SJCRH30 (cell line): Measurements from ENCODE around the gene ABAT. TPM values are rescaled to one million over a fixed set of nuclear protein-coding genes. Genes with fewer than 3 reads are reported as not detected.
"Not testable (repeated sequence)": the region's sequence is repeated elsewhere in the genome, so short reads cannot be mapped to it uniquely, and the experiment has no call there.

Experiments used
- DNase-seq, 2 experiments: peaks; one replicate each; pipeline ENCODE4 v3.0.0-alpha.2; 2015 to 2020
- H3K27ac ChIP-seq: fragments of 250-450 bp; sonication (Bioruptor Pico); 2 replicates; pipeline ENCODE4 v1.5.1; 2020; ENCODE audit warnings: mild to moderate bottlenecking, moderate library complexity
- H3K27me3 ChIP-seq: fragments of 250-450 bp; sonication (Bioruptor Pico); 2 replicates; pipeline ENCODE4 v1.5.1; 2020; ENCODE audit warnings: mild to moderate bottlenecking, moderate library complexity
- H3K36me3 ChIP-seq: fragments of 250-450 bp; sonication (Bioruptor Pico); 2 replicates; pipeline ENCODE4 v1.5.1; 2020; ENCODE audit warnings: mild to moderate bottlenecking, moderate library complexity
- H3K4me1 ChIP-seq: fragments of 250-450 bp; sonication (Bioruptor Pico); 2 replicates; pipeline ENCODE4 v1.5.1; 2020; ENCODE audit warnings: mild to moderate bottlenecking, moderate library complexity
- H3K4me3 ChIP-seq: fragments of 250-450 bp; sonication (Bioruptor Pico); 2 replicates; pipeline ENCODE4 v1.5.1; 2020; ENCODE audit warnings: mild to moderate bottlenecking, moderate library complexity
- H3K9me3 ChIP-seq: fragments of 250-450 bp; sonication (Bioruptor Pico); replicated peaks from 2 replicates; pipeline ENCODE4 v1.5.1; 2020; ENCODE audit warnings: mild to moderate bottlenecking, moderate library complexity
- total RNA-seq: library from RNA; depleted of rRNA; stranded (reverse); fragments of >200 nt; shearing (Covaris generic); gene quantifications from 2 replicates; pipeline ENCODE4 v1.2.3, GENCODE V29; 2014

ABAT gene
- total RNA-seq, 1 experiment from 2014 or later = 79.1 TPM

GRCh38 chr16:8774208-8774607, 99.8 kb downstream of the ABAT start:
- H3K4me1 ChIP-seq = no peaks in the 10 kb centered on the region
- H3K27me3 ChIP-seq = no peaks in the 10 kb centered on the region
- no peak overlapping the region for H3K27ac ChIP-seq
- no peak overlapping the region for H3K4me3 ChIP-seq
- peaks cover 27% of the 10 kb centered on the region for H3K36me3 ChIP-seq
- H3K9me3 ChIP-seq = no peaks in the 10 kb centered on the region
- DNase-seq = no peak

GRCh38 chr16:8775359-8775758, 100.9 kb downstream of the ABAT start:
- Histone ChIP-seq H3K36me3 (peaks cover 32% of the 10 kb centered on the region), H3K4me3 (no peak overlapping the region), H3K27ac (no peak overlapping the region), H3K4me1 (no peaks in the 10 kb centered on the region), H3K9me3 (no peaks in the 10 kb centered on the region), H3K27me3 (no peaks in the 10 kb centered on the region)
- no peak for DNase-seq

- Histone ChIP-seq H3K9me3 (no peaks in the 10 kb centered on the region), H3K27ac (no peak overlapping the region), H3K27me3 (no peaks in the 10 kb centered on the region), H3K4me3 (no peak overlapping the region), H3K4me1 (no peaks in the 10 kb centered on the region), H3K36me3 (peaks cover 32% of the 10 kb centered on the region)
- DNase-seq = no peak
These were observed 101.7 kb downstream of the ABAT start for GRCh38 chr16:8776129-8776584.

- Histone ChIP-seq H3K9me3 (no peaks in the 10 kb centered on the region), H3K27me3 (no peaks in the 10 kb centered on the region), H3K27ac (no peak overlapping the region), H3K36me3 (peaks cover 32% of the 10 kb centered on the region), H3K4me1 (no peaks in the 10 kb centered on the region), H3K4me3 (no peak overlapping the region)
- no peak for DNase-seq
These were observed 102.8 kb downstream of the ABAT start for GRCh38 chr16:8777217-8777616.

- H3K4me1 ChIP-seq = no peaks in the 10 kb centered on the region
- peaks cover 9% of the 10 kb centered on the region for H3K36me3 ChIP-seq
- no peaks in the 10 kb centered on the region for H3K9me3 ChIP-seq
- no peaks in the 10 kb centered on the region for H3K27me3 ChIP-seq
- no peak for DNase-seq
- H3K27ac ChIP-seq = no peak overlapping the region
- H3K4me3 ChIP-seq = no peak overlapping the region
These were observed 107.4 kb downstream of the ABAT start for GRCh38 chr16:8781797-8782196.

- DNase-seq = no peak
- no peak overlapping the region for H3K27ac ChIP-seq
- no peaks in the 10 kb centered on the region for H3K27me3 ChIP-seq
- H3K9me3 ChIP-seq = no peaks in the 10 kb centered on the region
- H3K4me1 ChIP-seq = no peaks in the 10 kb centered on the region
- no peak overlapping the region for H3K4me3 ChIP-seq
- peaks cover 5% of the 10 kb centered on the region for H3K36me3 ChIP-seq
These were observed 108.3 kb downstream of the ABAT start for GRCh38 chr16:8782673-8783072.

- DNase-seq = no peak
- H3K27me3 ChIP-seq = no peaks in the 10 kb centered on the region
- H3K4me1 ChIP-seq = no peaks in the 10 kb centered on the region
- H3K27ac ChIP-seq = no peak overlapping the region
- H3K36me3 ChIP-seq = no peaks in the 10 kb centered on the region
- H3K4me3 ChIP-seq = no peak overlapping the region
- H3K9me3 ChIP-seq = no peaks in the 10 kb centered on the region
These were observed 111.0 kb downstream of the ABAT start for GRCh38 chr16:8785408-8785807.

- not testable (repeated sequence) for H3K4me3 ChIP-seq, H3K27ac ChIP-seq, H3K27me3 ChIP-seq, DNase-seq, H3K9me3 ChIP-seq, H3K4me1 ChIP-seq, H3K36me3 ChIP-seq
These were observed 111.9 kb downstream of the ABAT start for GRCh38 chr16:8786316-8786715.

- no peak overlapping the region for H3K4me3 ChIP-seq
- no peaks in the 10 kb centered on the region for H3K27me3 ChIP-seq
- no peaks in the 10 kb centered on the region for H3K9me3 ChIP-seq
- H3K36me3 ChIP-seq = no peaks in the 10 kb centered on the region
- H3K27ac ChIP-seq = no peak overlapping the region
- no peak for DNase-seq
- H3K4me1 ChIP-seq = peaks cover 8% of the 10 kb centered on the region; the same call in 1 of the 2 replicates
These were observed 114.3 kb downstream of the ABAT start for GRCh38 chr16:8788578-8789172.

- DNase-seq = peak in 1 of 2 experiments; percentile 15
- Histone ChIP-seq H3K27ac (no peak overlapping the region), H3K9me3 (no peaks in the 10 kb centered on the region), H3K27me3 (no peaks in the 10 kb centered on the region), H3K36me3 (0 out of 2 replicates have a peak, but pooled peaks cover 5% of the 10 kb centered on the region), H3K4me1 (peaks cover 12% of the 10 kb centered on the region), H3K4me3 (no peak overlapping the region)
These were observed 120.7 kb downstream of the ABAT start for GRCh38 chr16:8795091-8795490.

- no peak overlapping the region for H3K4me3 ChIP-seq
- H3K27ac ChIP-seq = no peak overlapping the region
- H3K4me1 ChIP-seq = peaks cover 12% of the 10 kb centered on the region
- H3K36me3 ChIP-seq = peaks cover 5% of the 10 kb centered on the region; the same call in 1 of the 2 replicates
- no peaks in the 10 kb centered on the region for H3K27me3 ChIP-seq
- no peak for DNase-seq
- no peaks in the 10 kb centered on the region for H3K9me3 ChIP-seq
These were observed 121.4 kb downstream of the ABAT start for GRCh38 chr16:8795818-8796217.

- Histone ChIP-seq H3K4me3 (peak overlapping the region; percentile 91), H3K36me3 (peaks cover 13% of the 10 kb centered on the region; the same call in 1 of the 2 replicates), H3K9me3 (no peaks in the 10 kb centered on the region), H3K27me3 (no peaks in the 10 kb centered on the region), H3K27ac (peak overlapping the region; percentile 64), H3K4me1 (peaks cover 12% of the 10 kb centered on the region)
- no peak for DNase-seq
These were observed 122.3 kb downstream of the ABAT start for GRCh38 chr16:8796469-8797363.

GRCh38 chr16:8797364-8798173, 123.2 kb downstream of the ABAT start, which contains the start of the genes PMM2 and TMEM186:
TSS of gene PMM2 (plus strand) at chr16:8797839. CDS start at chr16:8797883, 44 bp downstream.
TSS of gene TMEM186 (minus strand) at chr16:8797639. CDS start at chr16:8797614, 25 bp downstream.
- peak within 1 kb of the TSS; percentile 91 for H3K4me3 ChIP-seq
- H3K9me3 ChIP-seq = no peaks in the 10 kb centered on the region
- H3K4me1 ChIP-seq = peaks cover 6% of the 10 kb centered on the region
- peak; percentile 95 to 97 for DNase-seq
- peaks cover 21% of the 10 kb centered on the region for H3K36me3 ChIP-seq
- peak within 1 kb of the TSS; percentile 64 for H3K27ac ChIP-seq
- no peaks in the 10 kb centered on the region for H3K27me3 ChIP-seq

- Histone ChIP-seq H3K4me1 (peaks cover 6% of the 10 kb centered on the region), H3K4me3 (peak overlapping the region; percentile 91), H3K36me3 (peaks cover 25% of the 10 kb centered on the region), H3K27ac (peak overlapping the region; percentile 64), H3K9me3 (no peaks in the 10 kb centered on the region), H3K27me3 (no peaks in the 10 kb centered on the region)
- no peak for DNase-seq
These were observed 123.7 kb downstream of the ABAT start for GRCh38 chr16:8798174-8798527.
